HUES64 (cell line): ENCODE measurements around the gene UQCR11.

Source experiments
- H3K27ac ChIP-seq: 2 replicates; pipeline ENCODE4 v1.7.0; 2013; ENCODE audit warnings: low read depth, low read length, inconsistent platforms
- H3K27me3 ChIP-seq: 2 replicates; pipeline ENCODE4 v1.6.1; 2013; ENCODE audit warnings: mild to moderate bottlenecking, low read length; ENCODE audit not compliant: insufficient read depth
- H3K36me3 ChIP-seq: 2 replicates; pipeline ENCODE4 v1.6.1; 2013; ENCODE audit warnings: mild to moderate bottlenecking, low read length; ENCODE audit not compliant: insufficient read depth
- H3K4me1 ChIP-seq: 2 replicates; pipeline ENCODE4 v1.6.1; 2013; ENCODE audit warnings: mild to moderate bottlenecking, low read length, moderate library complexity; ENCODE audit not compliant: insufficient read depth
- H3K4me3 ChIP-seq: 2 replicates; pipeline ENCODE4 v1.5.1; 2013; ENCODE audit warnings: mild to moderate bottlenecking, low read length, moderate library complexity
- H3K9ac ChIP-seq: 2 replicates; pipeline ENCODE4 v1.6.1; 2013; ENCODE audit warnings: mild to moderate bottlenecking, low read depth, low read length
- H3K9me3 ChIP-seq: 2 replicates; pipeline ENCODE4 v1.6.1; 2013; ENCODE audit warnings: low read depth, low read length; ENCODE audit not compliant: insufficient read depth
- WGBS: fragments of 150-250, 120-280 bp; methylation state at CpG from one replicate; pipeline ENCODE4 v1.1.7; 2013; ENCODE audit warnings: missing lambda C conversion rate; 5-methylcytosine and 5-hydroxymethylcytosine counted together

UQCR11 gene

GRCh38 chr19:1632462-1633268, 27.4 kb upstream of the UQCR11 start:
- no peak overlapping the region for H3K4me3 ChIP-seq
- peaks cover 75% of the 10 kb centered on the region for H3K36me3 ChIP-seq
- H3K27ac ChIP-seq: no peak overlapping the region
- no peaks in the 10 kb centered on the region for H3K27me3 ChIP-seq
- no peaks in the 10 kb centered on the region for H3K9me3 ChIP-seq
- no peaks in the 10 kb centered on the region for H3K4me1 ChIP-seq
- H3K9ac ChIP-seq: no peak overlapping the region
- 96% methylated on average over 26 of the region's 26 CpGs for WGBS

GRCh38 chr19:1631557-1632100, 26.4 kb upstream of the UQCR11 start:
- Histone ChIP-seq H3K36me3 (peaks cover 70% of the 10 kb centered on the region), H3K4me3 (no peak overlapping the region), H3K9ac (no peak overlapping the region), H3K9me3 (no peaks in the 10 kb centered on the region), H3K4me1 (no peaks in the 10 kb centered on the region), H3K27me3 (no peaks in the 10 kb centered on the region), H3K27ac (no peak overlapping the region)
- 97% methylated on average over 31 of the region's 31 CpGs for WGBS

GRCh38 chr19:1630811-1631210, 25.5 kb upstream of the UQCR11 start:
- peaks cover 71% of the 10 kb centered on the region for H3K36me3 ChIP-seq
- H3K9ac ChIP-seq: no peak overlapping the region
- H3K27ac ChIP-seq: no peak overlapping the region
- H3K4me3 ChIP-seq: no peak overlapping the region
- H3K9me3 ChIP-seq: no peaks in the 10 kb centered on the region
- no peaks in the 10 kb centered on the region for H3K4me1 ChIP-seq
- no peaks in the 10 kb centered on the region for H3K27me3 ChIP-seq
- WGBS: 94% methylated on average over 17 of the region's 17 CpGs

- H3K27me3 ChIP-seq: no peaks in the 10 kb centered on the region
- WGBS: 96% methylated on average over 20 of the region's 20 CpGs
- H3K9me3 ChIP-seq: no peaks in the 10 kb centered on the region
- H3K4me1 ChIP-seq: no peaks in the 10 kb centered on the region
- H3K27ac ChIP-seq: no peak overlapping the region
- H3K36me3 ChIP-seq: peaks cover 70% of the 10 kb centered on the region
- no peak overlapping the region for H3K4me3 ChIP-seq
- no peak overlapping the region for H3K9ac ChIP-seq
These were observed 24.8 kb upstream of the UQCR11 start for GRCh38 chr19:1630012-1630411.

- no peak overlapping the region for H3K9ac ChIP-seq
- H3K9me3 ChIP-seq: no peaks in the 10 kb centered on the region
- no peak overlapping the region for H3K4me3 ChIP-seq
- no peak overlapping the region for H3K27ac ChIP-seq
- H3K27me3 ChIP-seq: no peaks in the 10 kb centered on the region
- WGBS: 96% methylated on average over 24 of the region's 24 CpGs
- H3K36me3 ChIP-seq: peaks cover 70% of the 10 kb centered on the region
- H3K4me1 ChIP-seq: no peaks in the 10 kb centered on the region
These were observed 24.1 kb upstream of the UQCR11 start for GRCh38 chr19:1629256-1629808.

- no peak overlapping the region for H3K9ac ChIP-seq
- no peak overlapping the region for H3K27ac ChIP-seq
- H3K4me3 ChIP-seq: no peak overlapping the region
- 96% methylated on average over 16 of the region's 17 CpGs for WGBS
- H3K36me3 ChIP-seq: peaks cover 70% of the 10 kb centered on the region
- no peaks in the 10 kb centered on the region for H3K9me3 ChIP-seq
- H3K4me1 ChIP-seq: no peaks in the 10 kb centered on the region
- no peaks in the 10 kb centered on the region for H3K27me3 ChIP-seq
These were observed 21.9 kb upstream of the UQCR11 start for GRCh38 chr19:1627194-1627593.

GRCh38 chr19:1626417-1627010, 21.3 kb upstream of the UQCR11 start:
- Histone ChIP-seq H3K9ac (no peak overlapping the region), H3K9me3 (no peaks in the 10 kb centered on the region), H3K27me3 (no peaks in the 10 kb centered on the region), H3K27ac (no peak overlapping the region), H3K4me3 (no peak overlapping the region), H3K36me3 (peaks cover 69% of the 10 kb centered on the region), H3K4me1 (no peaks in the 10 kb centered on the region)
- WGBS: 95% methylated on average over 32 of the region's 32 CpGs

- no peak overlapping the region for H3K9ac ChIP-seq
These were observed 19.2 kb upstream of the UQCR11 start for GRCh38 chr19:1624458-1624857.

GRCh38 chr19:1622541-1622940, 17.3 kb upstream of the UQCR11 start:
- H3K4me3 ChIP-seq: no peak overlapping the region
- H3K27me3 ChIP-seq: no peaks in the 10 kb centered on the region
- no peaks in the 10 kb centered on the region for H3K9me3 ChIP-seq
- no peaks in the 10 kb centered on the region for H3K4me1 ChIP-seq
- no peak overlapping the region for H3K27ac ChIP-seq
- H3K9ac ChIP-seq: no peak overlapping the region
- peaks cover 80% of the 10 kb centered on the region for H3K36me3 ChIP-seq
- WGBS: 90% methylated on average over 5 of the region's 5 CpGs

More at GRCh38 chr19:1624458-1624857, 19.2 kb upstream of the UQCR11 start:
- Histone ChIP-seq H3K4me3 (no peak overlapping the region), H3K27me3 (no peaks in the 10 kb centered on the region), H3K4me1 (no peaks in the 10 kb centered on the region), H3K27ac (no peak overlapping the region), H3K9me3 (no peaks in the 10 kb centered on the region), H3K36me3 (peaks cover 65% of the 10 kb centered on the region)
- WGBS: 85% methylated on average over 23 of the region's 23 CpGs

GRCh38 chr19:1622007-1622406, 16.7 kb upstream of the UQCR11 start:
- no peaks in the 10 kb centered on the region for H3K9me3 ChIP-seq
- H3K4me3 ChIP-seq: no peak overlapping the region
- peaks cover 86% of the 10 kb centered on the region for H3K36me3 ChIP-seq
- no peaks in the 10 kb centered on the region for H3K27me3 ChIP-seq
- no peak overlapping the region for H3K9ac ChIP-seq
- no peaks in the 10 kb centered on the region for H3K4me1 ChIP-seq
- 96% methylated on average over 23 of the region's 23 CpGs for WGBS
- no peak overlapping the region for H3K27ac ChIP-seq

GRCh38 chr19:1621574-1621973, 16.3 kb upstream of the UQCR11 start:
- Histone ChIP-seq H3K4me1 (no peaks in the 10 kb centered on the region), H3K9ac (no peak overlapping the region; the same call in 1 of the 2 replicates), H3K9me3 (no peaks in the 10 kb centered on the region), H3K27ac (no peak overlapping the region), H3K4me3 (no peak overlapping the region), H3K27me3 (no peaks in the 10 kb centered on the region), H3K36me3 (peaks cover 86% of the 10 kb centered on the region)
- WGBS: 90% methylated on average over 23 of the region's 23 CpGs
